ENCODE measurements around the gene TANC1.

Gene TANC1

DNA sequence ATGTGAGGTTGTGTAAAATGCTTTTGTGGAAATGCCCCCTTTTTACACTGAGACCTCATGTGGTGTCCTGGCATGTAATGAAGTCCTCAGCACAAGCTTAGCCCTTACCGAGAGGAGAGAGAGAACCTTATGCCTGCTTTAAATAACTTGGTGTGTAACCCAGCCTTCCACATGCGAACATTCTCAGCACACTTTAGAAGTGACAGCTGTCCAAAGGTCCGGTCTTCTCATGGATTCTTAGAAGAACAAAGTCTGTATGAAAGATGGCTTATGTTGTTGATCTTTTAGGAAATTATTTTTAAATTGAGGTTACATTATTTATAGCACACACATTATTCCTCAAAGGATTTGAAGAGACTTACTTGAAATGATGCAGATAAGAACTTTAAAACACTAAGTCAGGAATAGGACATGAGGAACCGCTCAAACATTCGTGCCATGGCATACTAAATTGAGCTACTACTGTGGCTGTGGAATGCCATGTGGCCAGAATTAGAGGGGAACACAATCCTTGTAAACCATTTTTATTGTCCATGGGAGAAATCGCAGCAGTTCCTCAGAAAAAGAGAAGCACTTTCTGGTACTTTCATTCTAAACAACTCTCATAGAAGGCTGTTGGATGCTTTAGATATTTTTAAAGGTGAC lies 238.4 kb downstream of the TANC1 start:
- H3K9ac ChIP-seq (ENCODE audit: low read length) = no peak overlapping the region
- H3K36me3 ChIP-seq (ENCODE audit: control insufficient read depth, insufficient read depth, low read length) = no peaks in the 10 kb centered on the region
- no peak overlapping the region for H3K4me3 ChIP-seq (ENCODE audit: low read depth, low read length)
- peaks cover 21% of the 10 kb centered on the region; the same call in 1 of the 2 replicates for H3K27me3 ChIP-seq (ENCODE audit: control insufficient read depth, insufficient read depth, low read length)
- H3K9me3 ChIP-seq (ENCODE audit: control insufficient read depth, insufficient read depth, low read depth, low read length) = no peaks in the 10 kb centered on the region
- H3K4me1 ChIP-seq (ENCODE audit: control insufficient read depth, insufficient read depth, low read length) = peaks cover 12% of the 10 kb centered on the region
- H3K27ac ChIP-seq (ENCODE audit: low read depth, low read length) = no peak overlapping the region

DNA sequence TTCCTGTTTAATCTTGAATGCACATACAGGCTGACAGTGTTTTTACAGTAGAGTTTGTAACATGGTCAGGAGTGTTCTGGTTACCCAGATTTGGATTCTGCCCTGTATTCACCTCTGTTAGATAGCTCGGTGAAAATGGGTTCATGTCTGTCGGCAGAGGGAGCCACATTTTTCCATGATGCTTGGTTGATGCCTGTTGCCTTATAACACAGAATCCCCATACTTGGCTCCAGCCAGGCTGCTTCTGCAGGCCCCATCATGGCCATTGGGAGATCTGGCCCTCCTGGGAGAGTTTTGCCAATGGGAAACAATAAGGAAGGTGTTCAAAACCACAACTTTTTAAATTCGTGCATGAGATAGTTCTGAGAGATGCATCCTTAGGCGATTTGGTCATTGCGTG lies 240.0 kb downstream of the TANC1 start:
- peaks cover 34% of the 10 kb centered on the region for H3K27me3 ChIP-seq (ENCODE audit: control insufficient read depth, insufficient read depth, low read length)
- H3K9ac ChIP-seq (ENCODE audit: low read length) = no peak overlapping the region
- no peaks in the 10 kb centered on the region for H3K36me3 ChIP-seq (ENCODE audit: control insufficient read depth, insufficient read depth, low read length)
- peaks cover 16% of the 10 kb centered on the region for H3K4me1 ChIP-seq (ENCODE audit: control insufficient read depth, insufficient read depth, low read length)
- H3K27ac ChIP-seq (ENCODE audit: low read depth, low read length) = no peak overlapping the region
- H3K9me3 ChIP-seq (ENCODE audit: control insufficient read depth, insufficient read depth, low read depth, low read length) = no peaks in the 10 kb centered on the region
- H3K4me3 ChIP-seq (ENCODE audit: low read depth, low read length) = no peak overlapping the region

DNA sequence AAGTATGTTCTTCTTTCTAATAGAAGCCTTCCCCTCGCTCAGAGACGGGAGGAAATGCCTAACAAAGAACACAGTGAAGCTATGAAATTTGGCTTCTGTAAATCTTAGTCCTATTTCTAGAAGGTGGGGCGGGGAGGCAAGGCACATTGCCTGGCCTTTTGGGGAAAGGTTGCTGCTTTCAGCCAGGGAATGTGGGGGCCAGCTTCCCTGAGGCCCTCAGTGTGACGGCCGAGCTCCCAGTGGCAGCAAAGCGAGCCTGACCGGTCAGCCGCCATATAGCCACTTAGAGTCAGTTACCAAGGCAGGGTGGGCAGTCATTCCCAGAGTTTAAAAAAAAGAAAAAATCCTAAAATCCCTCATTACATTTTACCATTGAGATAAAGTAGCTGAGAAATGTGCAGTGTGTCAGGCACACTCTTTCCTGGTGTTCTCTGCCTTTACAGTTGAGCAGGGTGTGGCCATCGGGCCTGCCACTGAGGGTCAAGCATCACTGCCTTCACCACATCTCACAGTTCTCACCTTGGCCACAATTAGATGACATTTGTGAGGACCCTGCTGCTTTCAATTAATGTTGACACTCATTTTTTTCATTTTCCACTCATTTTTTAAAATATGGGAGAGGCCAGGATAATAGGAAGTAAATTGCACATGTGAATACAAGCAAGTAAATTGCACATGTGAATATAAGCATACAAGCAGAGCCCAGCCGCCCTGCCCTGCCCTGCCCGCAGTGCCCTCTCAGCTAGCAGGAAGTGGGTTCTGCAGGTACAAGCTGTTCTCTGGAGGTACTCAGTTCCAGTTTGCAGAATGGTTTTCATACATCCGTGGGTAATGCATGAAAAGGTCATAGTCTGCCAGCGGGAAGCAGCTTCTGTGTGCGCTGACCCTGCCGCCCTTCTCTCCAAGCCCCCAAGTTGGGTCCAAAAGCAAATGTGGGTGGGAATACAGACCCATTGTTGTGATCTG lies 241.2 kb downstream of the TANC1 start:
- H3K36me3 ChIP-seq (ENCODE audit: control insufficient read depth, insufficient read depth, low read length) = peaks cover 4% of the 10 kb centered on the region; the same call in 1 of the 2 replicates
- H3K9ac ChIP-seq (ENCODE audit: low read length) = no peak overlapping the region
- peaks cover 40% of the 10 kb centered on the region for H3K27me3 ChIP-seq (ENCODE audit: control insufficient read depth, insufficient read depth, low read length)
- no peak overlapping the region for H3K27ac ChIP-seq (ENCODE audit: low read depth, low read length)
- H3K4me3 ChIP-seq (ENCODE audit: low read depth, low read length) = no peak overlapping the region
- H3K4me1 ChIP-seq (ENCODE audit: control insufficient read depth, insufficient read depth, low read length) = peaks cover 16% of the 10 kb centered on the region
- H3K9me3 ChIP-seq (ENCODE audit: control insufficient read depth, insufficient read depth, low read depth, low read length) = no peaks in the 10 kb centered on the region

DNA sequence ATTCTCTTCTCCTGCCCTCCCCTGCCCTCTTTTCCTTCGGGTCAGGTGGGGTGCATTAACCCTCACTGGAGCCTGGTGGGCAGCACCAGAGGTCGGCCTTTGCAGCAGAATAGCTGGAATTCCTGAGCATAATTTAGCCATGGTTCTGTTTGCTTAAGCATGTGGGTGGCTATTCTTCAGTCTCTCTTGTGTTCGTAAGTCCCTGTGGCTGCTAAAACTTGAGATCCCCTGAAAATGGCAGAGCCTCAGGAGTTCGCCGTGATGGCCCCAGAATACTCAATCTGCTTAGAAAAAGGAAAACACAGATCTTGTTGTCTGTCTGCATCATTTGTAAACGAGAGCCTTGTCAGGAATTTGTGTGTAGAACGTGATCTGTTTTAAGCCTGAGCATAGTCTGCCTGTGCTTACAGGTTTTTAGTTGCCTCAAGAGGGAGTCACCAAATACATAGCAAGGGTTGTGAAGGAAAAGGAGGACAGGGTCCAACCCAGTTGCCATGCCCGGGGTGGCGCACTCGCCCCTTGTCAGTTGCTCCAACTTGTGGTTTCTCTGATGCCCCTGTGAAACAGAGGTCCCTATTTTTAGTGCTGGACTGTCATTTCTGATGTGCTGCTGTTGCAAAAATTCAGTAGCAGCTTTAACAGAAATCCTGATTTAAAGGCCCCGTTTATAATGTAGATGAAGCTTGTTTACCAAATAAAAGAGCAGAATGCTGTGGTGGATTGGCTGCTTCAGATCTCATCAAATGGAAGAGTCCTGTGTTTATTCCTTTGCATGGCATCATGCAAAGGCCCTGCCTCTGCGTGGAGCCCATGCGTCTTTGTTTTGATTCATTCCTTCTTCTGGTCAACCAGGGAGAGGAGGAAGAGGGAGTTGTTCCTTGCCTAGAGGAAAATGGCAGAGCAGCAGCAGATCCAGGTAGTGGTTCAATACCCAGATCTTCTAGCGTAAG lies 243.3 kb downstream of the TANC1 start:
- Histone ChIP-seq H3K9ac (ENCODE audit: low read length) (no peak overlapping the region), H3K27me3 (ENCODE audit: control insufficient read depth, insufficient read depth, low read length) (peaks cover 44% of the 10 kb centered on the region), H3K36me3 (ENCODE audit: control insufficient read depth, insufficient read depth, low read length) (peaks cover 8% of the 10 kb centered on the region; the same call in 1 of the 2 replicates), H3K27ac (ENCODE audit: low read depth, low read length) (no peak overlapping the region; the same call in 1 of the 2 replicates), H3K4me3 (ENCODE audit: low read depth, low read length) (peak overlapping the region; percentile 11), H3K4me1 (ENCODE audit: control insufficient read depth, insufficient read depth, low read length) (peaks cover 16% of the 10 kb centered on the region), H3K9me3 (ENCODE audit: control insufficient read depth, insufficient read depth, low read depth, low read length) (no peaks in the 10 kb centered on the region)

DNA sequence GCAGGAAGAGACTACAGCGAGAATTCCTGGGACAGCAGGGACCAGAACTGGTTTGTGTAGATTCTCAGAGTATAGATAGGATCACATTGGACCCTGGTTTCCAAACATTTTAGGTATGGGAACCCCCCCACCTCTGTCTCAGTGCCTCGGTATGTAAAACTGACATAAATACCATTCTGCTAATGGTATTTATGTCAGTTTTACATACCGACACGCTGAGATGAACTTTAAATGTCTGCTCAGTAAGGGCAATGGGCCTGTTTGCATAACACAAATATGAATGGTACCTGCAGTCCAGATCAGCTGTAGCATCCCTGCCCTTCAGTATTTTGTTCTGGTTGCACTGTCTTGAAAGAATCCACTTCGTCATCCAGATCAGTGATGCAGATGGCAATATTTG lies 244.9 kb downstream of the TANC1 start:
- H3K9ac ChIP-seq (ENCODE audit: low read length) = no peak overlapping the region
- H3K4me3 ChIP-seq (ENCODE audit: low read depth, low read length) = no peak overlapping the region
- H3K27me3 ChIP-seq (ENCODE audit: control insufficient read depth, insufficient read depth, low read length) = peaks cover 44% of the 10 kb centered on the region
- peaks cover 16% of the 10 kb centered on the region for H3K4me1 ChIP-seq (ENCODE audit: control insufficient read depth, insufficient read depth, low read length)
- no peaks in the 10 kb centered on the region for H3K9me3 ChIP-seq (ENCODE audit: control insufficient read depth, insufficient read depth, low read depth, low read length)
- no peak overlapping the region for H3K27ac ChIP-seq (ENCODE audit: low read depth, low read length)
- peaks cover 11% of the 10 kb centered on the region; the same call in 1 of the 2 replicates for H3K36me3 ChIP-seq (ENCODE audit: control insufficient read depth, insufficient read depth, low read length)

DNA sequence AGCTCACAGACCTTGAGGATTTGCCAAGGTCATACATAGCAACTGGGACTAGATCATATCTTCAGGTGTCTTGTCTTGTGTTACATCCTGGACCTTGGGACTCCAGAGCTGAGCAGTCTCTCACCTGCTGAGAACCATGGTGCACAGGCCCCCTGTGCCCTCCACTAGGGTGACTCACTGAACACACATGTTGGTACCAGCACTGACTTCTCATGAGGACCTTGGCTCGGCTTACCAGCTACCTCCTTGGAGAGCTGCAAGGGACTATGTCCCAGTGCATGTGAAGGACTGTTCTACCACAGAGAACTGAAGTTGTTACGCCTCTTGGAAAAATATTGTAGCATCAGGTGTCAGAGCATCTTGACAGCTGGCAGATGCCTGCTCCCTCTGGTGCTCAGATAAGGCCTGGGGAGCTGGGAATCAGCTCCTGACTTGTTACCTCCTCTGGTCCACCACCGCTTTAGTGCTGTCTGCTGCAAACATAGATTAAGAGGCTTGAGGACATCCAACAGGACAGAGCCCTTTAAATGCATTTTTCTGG lies 246.0 kb downstream of the TANC1 start:
- peaks cover 35% of the 10 kb centered on the region for H3K27me3 ChIP-seq (ENCODE audit: control insufficient read depth, insufficient read depth, low read length)

DNA sequence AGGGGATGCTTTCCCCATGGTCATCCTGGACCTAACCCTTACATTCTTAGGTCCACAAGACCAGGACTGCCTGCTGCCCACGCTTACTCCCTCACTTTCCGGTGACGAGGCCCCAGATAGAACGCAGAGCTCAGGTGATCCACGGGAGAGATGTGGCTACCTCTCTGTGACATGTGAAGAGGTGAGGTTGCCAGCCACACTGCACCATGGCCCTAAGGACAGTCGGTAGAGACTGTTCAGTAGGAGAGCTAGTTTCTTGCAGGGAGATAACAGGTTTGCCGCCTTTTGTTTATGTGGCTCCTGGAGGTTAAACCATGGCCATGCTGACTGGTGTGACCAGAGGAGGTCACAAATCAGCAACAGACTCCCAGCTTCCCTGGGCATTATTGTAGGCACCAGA lies 246.7 kb downstream of the TANC1 start:
- peaks cover 20% of the 10 kb centered on the region; the same call in 1 of the 2 replicates for H3K36me3 ChIP-seq (ENCODE audit: control insufficient read depth, insufficient read depth, low read length)
- no peak overlapping the region for H3K27ac ChIP-seq (ENCODE audit: low read depth, low read length)
- H3K4me1 ChIP-seq (ENCODE audit: control insufficient read depth, insufficient read depth, low read length) = peaks cover 16% of the 10 kb centered on the region
- H3K4me3 ChIP-seq (ENCODE audit: low read depth, low read length) = no peak overlapping the region
- no peaks in the 10 kb centered on the region for H3K9me3 ChIP-seq (ENCODE audit: control insufficient read depth, insufficient read depth, low read depth, low read length)
- H3K9ac ChIP-seq (ENCODE audit: low read length) = no peak overlapping the region
- H3K27me3 ChIP-seq (ENCODE audit: control insufficient read depth, insufficient read depth, low read length) = peaks cover 28% of the 10 kb centered on the region

More for the DNA sequence above, 246.0 kb downstream of the TANC1 start:
- Histone ChIP-seq H3K9me3 (ENCODE audit: control insufficient read depth, insufficient read depth, low read depth, low read length) (no peaks in the 10 kb centered on the region), H3K4me1 (ENCODE audit: control insufficient read depth, insufficient read depth, low read length) (peaks cover 16% of the 10 kb centered on the region), H3K27ac (ENCODE audit: low read depth, low read length) (no peak overlapping the region), H3K4me3 (ENCODE audit: low read depth, low read length) (no peak overlapping the region), H3K36me3 (ENCODE audit: control insufficient read depth, insufficient read depth, low read length) (peaks cover 16% of the 10 kb centered on the region; the same call in 1 of the 2 replicates), H3K9ac (ENCODE audit: low read length) (no peak overlapping the region)

DNA sequence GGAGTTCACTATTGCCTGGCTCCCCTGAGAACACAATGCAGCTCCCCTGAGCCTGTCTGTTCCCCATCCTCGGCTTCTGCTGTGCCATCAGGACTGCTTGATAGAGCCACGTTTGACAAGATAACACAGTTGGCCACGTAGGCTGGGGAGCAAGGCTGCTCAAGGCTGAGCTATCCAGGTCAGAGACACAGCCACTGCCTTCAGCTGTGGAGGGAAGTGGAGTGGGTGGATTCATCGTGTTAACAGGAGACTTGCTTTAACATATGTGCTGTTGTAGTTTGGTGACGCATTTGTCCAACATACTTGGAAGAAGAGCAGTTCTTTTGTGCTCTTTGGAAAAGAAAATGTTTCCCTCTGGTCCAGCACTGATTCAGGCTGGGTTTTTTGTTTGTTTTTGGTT lies 249.2 kb downstream of the TANC1 start:
- Histone ChIP-seq H3K4me1 (ENCODE audit: control insufficient read depth, insufficient read depth, low read length) (no peaks in the 10 kb centered on the region), H3K4me3 (ENCODE audit: low read depth, low read length) (no peak overlapping the region), H3K9me3 (ENCODE audit: control insufficient read depth, insufficient read depth, low read depth, low read length) (no peaks in the 10 kb centered on the region), H3K27me3 (ENCODE audit: control insufficient read depth, insufficient read depth, low read length) (peaks cover 18% of the 10 kb centered on the region), H3K36me3 (ENCODE audit: control insufficient read depth, insufficient read depth, low read length) (peaks cover 24% of the 10 kb centered on the region; the same call in 1 of the 2 replicates), H3K9ac (ENCODE audit: low read length) (no peak overlapping the region), H3K27ac (ENCODE audit: low read depth, low read length) (no peak overlapping the region)

DNA sequence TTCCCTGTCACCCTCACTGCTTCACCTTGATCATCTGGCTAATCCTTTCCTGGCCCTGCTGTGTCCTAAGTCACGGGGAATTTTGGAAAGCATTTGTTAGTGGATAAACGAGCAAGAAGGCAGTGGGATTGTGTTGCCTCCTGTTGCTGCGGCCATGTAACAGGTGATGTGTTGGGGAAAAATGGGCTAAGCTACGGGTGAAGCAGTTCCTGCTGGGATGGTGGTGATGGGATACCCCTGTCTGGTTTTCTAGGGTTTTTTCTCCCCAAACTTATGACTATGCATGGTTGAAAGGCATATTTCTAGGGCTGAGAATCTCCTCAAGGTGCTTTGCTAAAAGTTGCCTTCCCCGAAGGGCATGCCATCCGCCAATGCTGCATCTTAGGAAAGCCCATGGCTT lies 249.9 kb downstream of the TANC1 start:
- Histone ChIP-seq H3K4me3 (ENCODE audit: low read depth, low read length) (no peak overlapping the region), H3K27ac (ENCODE audit: low read depth, low read length) (no peak overlapping the region), H3K36me3 (ENCODE audit: control insufficient read depth, insufficient read depth, low read length) (peaks cover 24% of the 10 kb centered on the region; the same call in 1 of the 2 replicates), H3K9me3 (ENCODE audit: control insufficient read depth, insufficient read depth, low read depth, low read length) (no peaks in the 10 kb centered on the region), H3K9ac (ENCODE audit: low read length) (no peak overlapping the region), H3K27me3 (ENCODE audit: control insufficient read depth, insufficient read depth, low read length) (peaks cover 11% of the 10 kb centered on the region; the same call in 1 of the 2 replicates), H3K4me1 (ENCODE audit: control insufficient read depth, insufficient read depth, low read length) (no peaks in the 10 kb centered on the region)

DNA sequence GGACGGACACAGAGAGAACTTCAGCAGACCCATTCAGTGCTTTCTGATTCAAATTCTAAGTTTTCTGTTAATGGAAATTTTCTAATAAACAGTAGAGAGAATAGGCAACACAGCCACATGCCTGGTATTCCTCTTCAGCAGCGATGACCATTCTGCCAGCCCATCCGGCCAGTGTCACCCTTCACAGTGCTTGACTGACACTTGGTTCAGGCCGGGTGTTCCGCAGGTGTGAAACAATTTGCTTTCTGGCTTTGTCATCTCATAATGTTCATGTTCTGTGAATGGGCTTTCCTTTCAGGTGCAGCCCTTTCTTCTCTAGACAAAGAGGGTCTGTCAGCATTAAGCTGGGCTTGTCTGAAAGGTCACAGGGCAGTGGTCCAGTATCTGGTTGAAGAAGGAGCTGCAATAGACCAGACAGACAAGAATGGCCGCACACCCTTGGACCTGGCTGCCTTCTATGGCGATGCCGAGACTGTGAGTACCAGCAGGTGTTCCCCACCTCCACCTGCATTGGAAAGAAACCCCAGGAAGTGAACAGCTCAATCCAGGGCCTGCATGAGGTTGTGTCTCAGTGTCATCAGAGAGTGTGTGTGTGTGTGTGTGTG lies 251.1 kb downstream of the TANC1 start:
- no peaks in the 10 kb centered on the region for H3K9me3 ChIP-seq (ENCODE audit: control insufficient read depth, insufficient read depth, low read depth, low read length)
- no peak overlapping the region for H3K9ac ChIP-seq (ENCODE audit: low read length)
- H3K4me3 ChIP-seq (ENCODE audit: low read depth, low read length) = no peak overlapping the region
- no peak overlapping the region for H3K27ac ChIP-seq (ENCODE audit: low read depth, low read length)
- no peaks in the 10 kb centered on the region for H3K4me1 ChIP-seq (ENCODE audit: control insufficient read depth, insufficient read depth, low read length)
- H3K36me3 ChIP-seq (ENCODE audit: control insufficient read depth, insufficient read depth, low read length) = peaks cover 29% of the 10 kb centered on the region; the same call in 1 of the 2 replicates
- peaks cover 5% of the 10 kb centered on the region; the same call in 1 of the 2 replicates for H3K27me3 ChIP-seq (ENCODE audit: control insufficient read depth, insufficient read depth, low read length)

All from HUES6 (cell line).